ENCODE data around the gene APLF. TPM values are rescaled to one million over a fixed set of nuclear protein-coding genes. Genes with fewer than 3 reads are reported as not detected.

The APLF gene
- total RNA-seq, 2 experiments from 2014 or later: 6.1 to 7.6 TPM

DNA sequence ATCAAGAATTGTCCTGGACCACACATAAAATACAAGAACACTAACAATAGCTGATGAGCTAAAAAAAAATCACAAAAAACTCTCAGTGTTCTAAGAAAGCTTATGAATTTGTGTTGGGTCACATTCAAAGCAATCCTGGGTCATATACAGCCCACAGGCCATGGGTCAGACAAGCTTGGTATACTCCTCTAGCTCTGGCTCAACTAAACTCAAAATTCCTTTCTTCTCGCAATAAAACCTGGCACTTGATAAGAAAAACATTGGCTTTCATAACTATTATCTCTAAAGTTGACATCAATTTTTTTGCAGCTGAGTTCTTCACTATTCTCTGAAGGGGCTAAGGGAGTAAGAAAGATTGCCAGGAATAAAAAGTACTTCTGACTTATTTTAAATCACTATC is 38.6 kb upstream of the APLF start:
- POLR2A ChIA-PET: interaction anchor here (0.6 to 7.6 kb wide), 9 partner anchors 8 to 1697 kb away, joined by 3 to 103 read pairs (median 5); partner anchors contain the start of gene ARHGAP25
- Histone ChIP-seq H3K4me1 (ENCODE audit: insufficient read depth, low read length, poor library complexity, severe bottlenecking) (peaks cover 53% of the 10 kb centered on the region), H3K27ac (ENCODE audit: low read depth, low read length, poor library complexity, severe bottlenecking) (peak overlapping the region; percentile 88), H3K9me2 (ENCODE audit: insufficient read depth, low read length) (no peaks in the 10 kb centered on the region), H3K4me3 (ENCODE audit: low read depth, low read length, poor library complexity, severe bottlenecking) (no peak overlapping the region), H3K4me2 (ENCODE audit: low read length) (peak overlapping the region; percentile 62; the same call in 1 of the 2 replicates), H3K36me3 (ENCODE audit: insufficient read depth, low read length) (peaks cover 6% of the 10 kb centered on the region; the same call in 1 of the 2 replicates), H4K20me1 (ENCODE audit: insufficient read depth, low read length) (no peaks in the 10 kb centered on the region), H3K9me3 (ENCODE audit: low read length) (peaks cover 10% of the 10 kb centered on the region; the same call in 1 of the 2 replicates), H3K79me2 (ENCODE audit: insufficient read depth, low read depth, low read length) (no peaks in the 10 kb centered on the region), H2AFZ (ENCODE audit: low read length) (peak overlapping the region; percentile 93; the same call in 1 of the 2 replicates)
- no TSS peak for BruUV-seq (replicated peaks)
- CTCF ChIA-PET (ENCODE audit: unreplicated experiment): interaction anchor here (0.8 kb wide), 1 partner anchor 10 kb away, joined by 3 read pairs; no protein-coding TSS in a partner anchor
- DNase-seq (ENCODE audit: low spot score): no peak
- TF ChIP-seq, protein P1, sequence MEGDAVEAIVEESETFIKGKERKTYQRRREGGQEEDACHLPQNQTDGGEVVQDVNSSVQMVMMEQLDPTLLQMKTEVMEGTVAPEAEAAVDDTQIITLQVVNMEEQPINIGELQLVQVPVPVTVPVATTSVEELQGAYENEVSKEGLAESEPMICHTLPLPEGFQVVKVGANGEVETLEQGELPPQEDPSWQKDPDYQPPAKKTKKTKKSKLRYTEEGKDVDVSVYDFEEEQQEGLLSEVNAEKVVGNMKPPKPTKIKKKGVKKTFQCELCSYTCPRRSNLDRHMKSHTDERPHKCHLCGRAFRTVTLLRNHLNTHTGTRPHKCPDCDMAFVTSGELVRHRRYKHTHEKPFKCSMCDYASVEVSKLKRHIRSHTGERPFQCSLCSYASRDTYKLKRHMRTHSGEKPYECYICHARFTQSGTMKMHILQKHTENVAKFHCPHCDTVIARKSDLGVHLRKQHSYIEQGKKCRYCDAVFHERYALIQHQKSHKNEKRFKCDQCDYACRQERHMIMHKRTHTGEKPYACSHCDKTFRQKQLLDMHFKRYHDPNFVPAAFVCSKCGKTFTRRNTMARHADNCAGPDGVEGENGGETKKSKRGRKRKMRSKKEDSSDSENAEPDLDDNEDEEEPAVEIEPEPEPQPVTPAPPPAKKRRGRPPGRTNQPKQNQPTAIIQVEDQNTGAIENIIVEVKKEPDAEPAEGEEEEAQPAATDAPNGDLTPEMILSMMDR (conservative IDR thresholded peaks at IDR 0.05; ENCODE audit: low read length): no peak
- TF ChIP-seq EZH2phosphoT487 (IDR thresholded peaks at IDR 0.05; ENCODE audit: borderline replicate concordance, low read depth, low read length): no peak
- intact Hi-C loops (cut with micrococcal nuclease; ENCODE audit: unreplicated experiment): no loop called here

DNA sequence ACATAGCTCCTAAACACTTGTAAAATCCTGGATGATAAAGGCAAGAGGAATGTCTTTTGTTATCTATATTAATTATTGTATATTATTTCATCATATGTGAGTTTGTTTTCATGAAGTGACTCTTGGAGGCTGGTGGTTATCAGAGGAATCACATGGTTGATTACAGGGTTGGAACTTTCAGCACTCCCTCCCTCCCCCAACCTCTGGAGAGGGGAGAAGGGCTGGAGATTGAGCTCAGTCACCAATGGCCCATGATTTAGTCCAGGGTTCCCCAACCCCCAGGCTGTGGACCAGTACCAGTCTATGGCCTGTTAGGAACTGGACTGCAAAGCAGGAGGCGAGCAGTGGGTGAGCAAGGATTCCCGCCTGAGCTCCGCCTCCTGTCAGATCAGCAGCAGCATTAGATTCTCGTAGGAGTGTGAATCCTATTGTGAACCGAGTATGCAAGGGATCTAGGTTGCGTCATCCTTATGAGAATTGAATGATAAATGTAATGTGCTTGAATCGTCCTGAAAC is 38.0 kb upstream of the APLF start:
- ChIA-PET CTCF (ENCODE audit: unreplicated experiment) (interaction anchor here (1.0 kb wide), 1 partner anchor 12 kb away, joined by 4 read pairs; no protein-coding TSS in a partner anchor), POLR2A (interaction anchor here (0.6 to 7.6 kb wide), 6 partner anchors 11 to 63 kb away, joined by 3 to 103 read pairs (median 6); no protein-coding TSS in a partner anchor)
- DNase-seq (ENCODE audit: low spot score): no peak
- Histone ChIP-seq H4K20me1 (ENCODE audit: insufficient read depth, low read length) (no peaks in the 10 kb centered on the region), H3K79me2 (ENCODE audit: insufficient read depth, low read depth, low read length) (no peaks in the 10 kb centered on the region), H3K4me3 (ENCODE audit: low read depth, low read length, poor library complexity, severe bottlenecking) (no peak overlapping the region), H3K36me3 (ENCODE audit: insufficient read depth, low read length) (peaks cover 6% of the 10 kb centered on the region; the same call in 1 of the 2 replicates), H3K27ac (ENCODE audit: low read depth, low read length, poor library complexity, severe bottlenecking) (no peak overlapping the region), H3K4me1 (ENCODE audit: insufficient read depth, low read length, poor library complexity, severe bottlenecking) (peaks cover 47% of the 10 kb centered on the region), H3K4me2 (ENCODE audit: low read length) (no peak overlapping the region), H2AFZ (ENCODE audit: low read length) (no peak overlapping the region), H3K9me3 (ENCODE audit: low read length) (peaks cover 14% of the 10 kb centered on the region; the same call in 1 of the 2 replicates), H3K9me2 (ENCODE audit: insufficient read depth, low read length) (no peaks in the 10 kb centered on the region)
- no TSS peak for BruUV-seq (replicated peaks)
- TF ChIP-seq EZH2phosphoT487 (IDR thresholded peaks at IDR 0.05; ENCODE audit: borderline replicate concordance, low read depth, low read length): no peak
- TF ChIP-seq, protein P1 (conservative IDR thresholded peaks at IDR 0.05; ENCODE audit: low read length): no peak
- intact Hi-C loops (cut with micrococcal nuclease; ENCODE audit: unreplicated experiment): no loop called here

Data from OCI-LY7 (cell line).